Activated CD4-positive, alpha-beta T cell treated with anti-CD3 and anti-CD28 coated beads for 1 hour (primary cell): ENCODE results near the gene RLIM.
"Not testable (repeated sequence)": the region's sequence is repeated elsewhere in the genome, so short reads cannot be mapped to it uniquely, and the experiment has no call there.

Experiments used
- DNase-seq: peaks from one replicate; pipeline ENCODE4 v3.0.0-alpha.2; 2020

The RLIM gene, protein sequence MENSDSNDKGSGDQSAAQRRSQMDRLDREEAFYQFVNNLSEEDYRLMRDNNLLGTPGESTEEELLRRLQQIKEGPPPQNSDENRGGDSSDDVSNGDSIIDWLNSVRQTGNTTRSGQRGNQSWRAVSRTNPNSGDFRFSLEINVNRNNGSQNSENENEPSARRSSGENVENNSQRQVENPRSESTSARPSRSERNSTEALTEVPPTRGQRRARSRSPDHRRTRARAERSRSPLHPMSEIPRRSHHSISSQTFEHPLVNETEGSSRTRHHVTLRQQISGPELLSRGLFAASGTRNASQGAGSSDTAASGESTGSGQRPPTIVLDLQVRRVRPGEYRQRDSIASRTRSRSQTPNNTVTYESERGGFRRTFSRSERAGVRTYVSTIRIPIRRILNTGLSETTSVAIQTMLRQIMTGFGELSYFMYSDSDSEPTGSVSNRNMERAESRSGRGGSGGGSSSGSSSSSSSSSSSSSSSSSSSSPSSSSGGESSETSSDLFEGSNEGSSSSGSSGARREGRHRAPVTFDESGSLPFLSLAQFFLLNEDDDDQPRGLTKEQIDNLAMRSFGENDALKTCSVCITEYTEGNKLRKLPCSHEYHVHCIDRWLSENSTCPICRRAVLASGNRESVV

DNA sequence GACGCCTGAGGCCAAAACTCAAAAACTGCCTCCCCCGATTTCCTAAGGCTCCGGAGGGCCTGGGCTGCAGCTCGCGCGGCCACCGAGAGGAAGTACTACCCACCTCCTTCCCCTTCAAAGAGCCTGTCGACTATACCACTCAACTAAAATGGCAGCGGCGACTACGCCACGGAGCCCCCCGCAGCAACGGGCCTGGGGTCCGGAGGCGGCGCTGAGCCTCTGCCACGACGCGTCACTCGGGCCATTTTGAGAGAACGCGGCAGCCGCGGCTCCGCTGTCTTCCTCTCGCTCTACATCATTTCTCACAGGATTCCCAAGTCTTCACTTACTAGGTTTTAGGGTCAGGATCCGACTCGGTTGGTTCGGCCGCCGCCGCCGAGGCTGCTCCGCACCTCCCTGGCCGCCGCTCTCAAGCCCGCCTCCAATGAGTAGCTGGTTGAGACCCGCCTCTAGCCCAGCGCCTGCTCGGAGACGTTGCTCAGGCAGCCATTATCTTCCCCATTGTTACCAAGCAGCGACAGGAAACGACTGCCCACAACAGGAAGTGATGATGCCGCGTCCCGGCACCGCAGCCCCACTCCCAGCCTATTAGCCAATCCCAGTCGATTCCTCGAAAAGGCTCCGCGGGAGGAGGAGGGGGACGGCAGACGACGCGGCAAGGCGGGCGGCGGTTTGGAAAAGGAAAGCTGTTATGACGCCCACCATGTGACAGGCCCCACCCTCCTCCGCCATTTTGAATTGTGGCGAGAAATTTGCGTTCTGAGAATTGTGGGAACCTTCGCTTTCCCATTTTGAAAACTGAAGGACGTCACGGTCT lies at the start of gene RLIM:
TSS of gene RLIM (minus strand) at position 532 of the 817 bp plus-strand sequence. CDS start 18,647 bp downstream, outside the sequence.
- DNase-seq = peak; percentile 87

DNA sequence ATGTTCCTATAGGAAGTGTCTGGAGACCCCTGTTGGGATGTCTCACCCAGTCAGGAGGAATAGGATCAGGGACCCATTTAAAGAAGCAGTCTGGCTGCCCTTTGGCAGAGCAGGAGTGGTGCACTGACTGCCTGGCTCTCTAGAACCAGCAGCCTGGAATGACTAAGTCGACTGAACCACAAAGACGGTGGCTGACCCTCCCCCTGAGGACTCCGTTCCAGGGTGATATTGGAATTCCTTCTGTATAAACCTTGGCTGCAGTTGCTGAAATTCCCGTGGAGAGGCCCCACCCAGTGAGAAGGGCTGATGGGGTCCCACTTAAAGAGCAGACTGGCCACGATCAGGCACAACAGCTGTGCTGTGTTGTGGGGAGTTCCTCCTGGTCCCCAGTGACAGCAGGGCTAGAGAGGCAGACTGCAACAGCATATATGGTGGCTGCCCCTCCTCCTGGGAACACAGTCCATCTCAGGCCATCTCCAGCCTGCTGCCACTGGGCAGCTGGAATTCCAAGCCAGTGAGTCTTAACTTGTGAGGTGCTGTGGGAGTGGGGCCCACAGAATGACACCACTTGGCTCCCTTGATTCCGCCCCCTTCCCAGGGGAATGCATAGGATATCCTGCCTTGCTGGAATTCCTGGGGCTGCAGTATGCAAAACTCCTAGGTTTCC lies 41.8 kb upstream of the RLIM start:
- DNase-seq = no peak

DNA sequence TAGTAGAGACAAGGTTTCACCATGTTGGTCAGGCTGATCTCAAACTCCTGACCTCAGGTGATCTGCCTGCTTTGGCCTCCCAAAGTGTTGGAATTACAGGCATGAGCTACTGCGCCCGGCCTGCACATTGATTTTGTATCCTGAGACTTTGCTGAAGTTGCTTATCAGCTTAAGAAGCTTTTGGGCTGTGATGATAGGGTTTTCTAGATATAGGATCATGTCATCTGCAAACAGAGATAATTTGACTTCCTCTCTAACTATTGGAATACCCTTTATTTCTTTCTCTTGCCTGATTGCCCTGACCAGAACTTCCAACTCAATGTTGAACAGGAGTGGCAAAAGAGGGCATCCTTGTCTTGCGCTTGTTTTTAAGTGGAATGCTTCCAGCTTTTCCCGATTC lies 40.5 kb upstream of the RLIM start:
- DNase-seq = not testable (repeated sequence)

DNA sequence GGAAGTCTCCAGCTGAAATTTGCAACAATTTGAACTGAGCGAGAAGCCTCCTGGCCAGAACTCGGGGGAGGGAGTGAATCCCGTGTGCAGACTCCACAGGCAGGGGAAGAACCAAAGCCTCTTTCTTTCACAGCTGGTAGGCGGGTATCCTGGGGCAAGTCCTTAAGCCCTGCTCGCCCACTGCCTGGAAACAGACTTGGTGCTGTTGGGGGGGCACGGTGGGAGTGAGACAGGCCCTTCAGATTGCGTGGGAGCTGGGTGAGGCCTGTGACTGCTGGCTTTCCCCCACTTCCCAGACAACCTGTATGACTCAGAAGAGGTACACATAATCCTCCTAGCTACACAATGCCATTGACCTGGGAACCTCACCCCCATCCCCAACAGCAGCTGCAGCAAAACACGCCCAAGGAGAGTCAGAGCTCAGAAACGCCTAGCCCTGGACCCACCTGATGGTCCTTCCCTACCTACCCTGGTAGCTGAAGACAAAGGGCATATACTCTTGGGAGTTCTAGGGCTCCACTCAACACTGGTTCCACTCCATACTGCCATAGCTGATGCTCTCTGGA lies 22.4 kb upstream of the RLIM start:
- no peak for DNase-seq

DNA sequence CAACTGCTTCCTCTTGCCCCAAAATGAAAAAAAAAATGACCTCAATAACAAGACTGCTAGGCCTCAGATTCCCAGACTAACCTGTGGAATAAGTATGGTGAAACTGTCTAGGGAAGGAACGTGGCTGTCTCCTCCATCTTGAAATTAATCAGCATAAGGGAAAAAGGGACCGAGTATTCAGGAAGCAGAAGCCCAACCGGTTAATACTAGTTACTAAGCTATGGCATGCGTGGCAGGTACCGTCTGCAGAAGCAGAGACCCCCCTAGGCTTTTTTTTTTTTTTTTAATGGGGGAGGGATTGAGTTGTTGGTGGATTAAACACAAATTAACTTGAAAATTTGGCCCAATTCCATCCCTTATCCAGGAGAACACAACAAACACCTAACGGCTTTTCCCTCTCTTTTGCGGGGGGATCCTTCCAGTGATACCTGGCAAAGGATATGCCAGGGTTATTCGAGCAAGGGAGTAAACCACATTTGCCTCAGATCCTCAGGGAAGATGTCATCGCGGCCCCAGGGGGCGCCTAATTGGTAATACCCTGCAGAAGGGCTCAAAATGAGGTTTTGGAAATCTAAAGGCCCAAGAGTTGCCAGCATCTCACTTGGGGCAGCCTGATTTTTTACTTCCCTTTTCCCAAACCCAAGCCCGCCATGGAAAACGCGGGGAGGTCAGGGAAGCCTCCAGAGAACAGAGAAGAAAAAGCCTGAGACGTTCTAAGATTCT lies 893 bp downstream of the RLIM start:
- DNase-seq = no peak

DNA sequence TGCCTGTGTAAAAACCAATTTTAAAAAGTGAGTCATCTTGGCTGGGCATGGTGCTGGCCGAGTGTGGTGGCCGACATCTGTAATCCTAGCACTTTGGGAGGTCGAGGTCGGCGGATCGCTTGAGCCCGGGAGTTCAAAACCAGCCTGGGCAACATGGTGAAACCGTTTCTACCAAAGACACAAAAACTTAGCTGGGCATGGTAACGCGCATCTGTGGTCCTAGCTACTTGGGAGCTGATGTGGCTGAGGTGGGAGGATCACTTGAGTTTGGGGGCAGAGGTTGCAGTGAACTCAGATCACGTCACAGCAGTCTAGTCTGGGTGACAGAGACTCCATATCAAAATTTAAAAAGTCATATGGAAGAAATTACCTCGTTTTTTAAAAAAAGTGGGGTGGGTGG lies 7.6 kb downstream of the RLIM start:
- no peak for DNase-seq

DNA sequence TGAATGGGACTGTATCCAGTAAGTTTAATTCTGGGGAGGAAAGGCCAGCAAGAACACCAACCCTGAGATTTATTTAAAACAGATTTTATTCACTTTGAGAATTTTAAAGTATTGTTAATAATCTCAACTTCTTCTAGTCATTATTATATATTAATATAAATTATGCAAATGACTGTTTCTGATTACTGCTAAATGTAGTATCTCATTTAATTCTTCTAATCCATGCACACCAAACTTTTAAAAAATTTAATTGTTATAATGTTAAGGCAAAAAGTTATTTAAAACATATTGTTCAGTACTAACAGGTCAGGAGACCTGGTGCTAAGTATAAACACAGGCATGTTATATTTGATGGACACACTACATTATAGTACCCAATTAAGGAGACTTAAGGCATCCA lies 8.1 kb downstream of the RLIM start:
- no peak for DNase-seq

DNA sequence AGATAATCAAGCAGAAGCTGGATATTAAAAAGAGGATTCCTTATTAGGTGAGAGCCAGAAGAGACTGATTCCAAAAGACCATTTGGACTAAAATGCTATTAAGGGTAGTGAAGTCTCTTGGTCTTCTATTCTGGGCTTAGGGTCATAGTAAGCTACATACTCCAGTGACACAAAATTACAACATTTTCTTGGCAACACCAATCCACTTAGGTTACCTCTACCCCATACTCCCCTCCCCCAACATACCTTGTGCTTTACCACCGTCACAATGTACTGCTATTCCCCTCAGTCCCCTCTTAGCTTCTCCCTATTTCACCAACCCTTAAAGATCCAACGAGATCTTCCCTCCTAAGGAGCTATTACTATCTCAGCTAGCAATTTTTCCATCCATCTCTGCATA lies 11.4 kb downstream of the RLIM start:
- DNase-seq = no peak

DNA sequence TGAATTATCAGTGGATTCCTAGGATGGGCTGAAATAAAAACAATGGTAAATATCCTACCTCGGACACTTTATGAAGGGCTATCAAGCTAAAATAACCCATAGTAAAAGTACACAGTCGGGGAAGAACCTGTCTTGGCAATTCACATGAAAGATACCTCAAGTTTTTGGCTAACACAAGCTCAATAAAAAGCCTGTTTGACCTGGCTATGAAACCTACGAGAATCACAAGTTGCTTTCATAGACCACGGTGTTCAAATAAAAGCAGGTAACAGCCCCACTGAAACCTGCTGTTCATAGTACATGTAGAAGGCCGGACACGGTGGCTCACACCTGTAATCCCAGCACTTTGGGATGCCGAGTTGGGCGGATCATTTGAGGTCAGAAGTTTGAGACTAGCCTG lies 12.3 kb downstream of the RLIM start:
- no peak for DNase-seq

DNA sequence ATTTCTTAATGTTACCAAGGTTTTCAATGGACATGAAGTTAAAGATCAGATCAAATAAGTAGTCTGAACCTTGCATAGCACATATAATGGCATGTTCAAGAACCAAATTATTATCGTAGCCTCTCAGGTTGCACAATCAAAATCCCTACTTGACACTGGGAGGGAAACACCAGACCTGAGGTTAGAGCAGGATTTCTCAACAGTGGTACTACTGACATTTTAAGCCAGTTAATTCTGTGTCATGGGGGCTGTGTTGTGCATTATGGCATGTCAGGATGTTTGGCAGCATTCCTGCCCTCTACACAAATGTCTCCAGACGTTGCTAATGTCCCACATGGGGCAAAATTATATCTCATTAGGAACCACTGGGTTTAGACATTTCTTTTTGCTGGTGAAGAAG lies 20.8 kb downstream of the RLIM start:
- no peak for DNase-seq

DNA sequence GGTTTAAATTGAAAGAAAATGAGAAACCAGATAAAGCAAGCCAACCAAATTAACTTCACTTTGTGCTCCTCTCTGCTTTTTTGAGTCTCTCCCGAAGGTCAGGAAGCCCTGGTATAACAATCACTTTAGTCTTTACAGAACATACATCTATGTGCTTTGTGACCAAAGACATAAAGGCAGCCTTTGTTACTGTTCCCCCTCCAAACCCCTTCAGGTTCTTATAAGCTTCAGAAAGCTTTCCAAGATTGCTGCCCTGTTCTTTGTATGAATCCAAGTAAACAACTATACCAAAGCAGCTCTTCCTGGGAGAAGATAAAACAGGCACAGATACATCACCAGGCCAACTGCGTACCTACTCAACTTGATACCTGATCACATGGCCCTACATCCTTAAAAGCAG lies 28.7 kb downstream of the RLIM start:
- DNase-seq = no peak

DNA sequence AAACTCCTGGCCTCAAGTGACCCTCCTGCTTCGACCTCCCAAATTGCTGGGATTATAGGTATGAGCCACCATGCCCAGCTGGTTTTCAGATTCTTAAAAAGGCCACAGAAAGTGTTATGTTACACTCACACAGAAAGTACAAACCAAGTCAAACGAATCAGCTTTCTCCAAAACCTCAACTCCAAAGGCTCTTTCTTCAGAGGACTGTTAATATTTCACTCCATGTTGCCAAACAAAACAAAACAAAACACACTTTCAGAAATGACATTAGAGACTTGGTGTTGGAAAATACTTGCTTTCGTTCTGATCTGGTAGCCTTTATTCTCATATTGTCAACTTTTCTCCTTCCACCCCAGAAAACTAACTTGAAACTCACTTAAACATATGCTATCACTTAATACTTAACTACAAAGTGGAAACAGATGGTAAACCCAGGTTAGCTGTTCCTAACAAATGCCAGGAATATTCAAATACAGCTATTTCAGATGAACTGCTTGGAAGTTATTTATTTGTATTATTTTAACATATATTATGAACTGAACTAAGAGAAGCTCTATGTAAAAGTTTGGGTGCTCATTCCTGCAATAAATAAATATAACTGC lies 34.7 kb downstream of the RLIM start:
- no peak for DNase-seq

DNA sequence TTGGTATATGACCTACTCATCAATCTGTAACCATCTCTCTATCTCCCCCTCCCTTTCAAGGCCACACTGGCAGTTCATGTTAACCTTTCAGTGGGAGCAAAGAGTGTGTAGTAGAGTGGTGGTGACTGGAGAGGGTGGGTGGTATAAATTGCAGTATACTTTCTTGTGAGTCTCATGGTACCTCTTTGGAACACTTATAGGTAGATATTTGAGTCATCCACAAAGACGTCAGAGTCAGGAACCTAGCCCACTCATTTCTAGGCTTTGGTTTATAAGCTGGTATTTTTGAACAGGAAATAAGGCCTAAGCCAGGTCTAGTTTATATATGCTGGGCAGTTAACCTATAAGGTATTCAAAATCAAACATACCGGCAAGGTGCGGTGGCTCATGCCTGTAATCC lies 36.3 kb downstream of the RLIM start:
- DNase-seq = no peak

DNA sequence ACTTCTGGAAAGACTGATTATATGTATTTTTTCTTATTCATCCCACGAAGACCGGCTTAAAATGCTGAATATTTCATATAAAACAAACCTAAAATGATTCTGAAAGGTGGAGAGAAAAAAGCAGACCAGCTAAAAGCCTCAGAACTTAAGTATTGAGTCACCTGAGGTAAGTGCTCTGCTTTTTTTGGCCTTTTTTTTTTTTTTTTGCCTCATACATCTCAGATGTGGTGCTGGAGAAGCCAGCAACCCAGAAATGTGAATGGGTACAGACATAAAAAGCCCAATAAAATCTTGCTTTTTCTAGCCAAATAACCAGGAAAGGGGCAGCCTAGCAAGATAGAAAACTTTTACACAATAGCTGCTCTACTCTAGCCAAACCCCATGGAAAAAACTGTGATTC lies 57.0 kb downstream of the RLIM start:
- DNase-seq = no peak

DNA sequence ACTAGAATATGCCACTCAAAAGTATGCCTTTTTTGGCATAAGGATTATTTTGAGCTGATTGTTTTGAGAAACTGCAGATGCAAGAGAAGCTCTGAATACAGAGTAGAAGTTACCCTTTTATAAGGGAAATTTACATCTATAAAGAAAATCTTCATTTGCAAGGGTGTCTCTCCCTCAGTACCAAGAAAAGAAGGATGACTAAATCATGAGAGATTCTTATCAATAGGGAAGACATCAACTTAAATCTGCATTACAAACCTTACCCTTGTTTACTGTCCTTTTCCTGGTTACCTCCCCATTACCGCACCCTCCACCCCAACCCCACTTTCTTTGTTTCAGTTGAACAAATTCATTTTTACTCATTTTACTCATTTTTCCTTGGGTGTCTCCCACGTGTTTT lies 62.5 kb downstream of the RLIM start:
- DNase-seq = no peak

DNA sequence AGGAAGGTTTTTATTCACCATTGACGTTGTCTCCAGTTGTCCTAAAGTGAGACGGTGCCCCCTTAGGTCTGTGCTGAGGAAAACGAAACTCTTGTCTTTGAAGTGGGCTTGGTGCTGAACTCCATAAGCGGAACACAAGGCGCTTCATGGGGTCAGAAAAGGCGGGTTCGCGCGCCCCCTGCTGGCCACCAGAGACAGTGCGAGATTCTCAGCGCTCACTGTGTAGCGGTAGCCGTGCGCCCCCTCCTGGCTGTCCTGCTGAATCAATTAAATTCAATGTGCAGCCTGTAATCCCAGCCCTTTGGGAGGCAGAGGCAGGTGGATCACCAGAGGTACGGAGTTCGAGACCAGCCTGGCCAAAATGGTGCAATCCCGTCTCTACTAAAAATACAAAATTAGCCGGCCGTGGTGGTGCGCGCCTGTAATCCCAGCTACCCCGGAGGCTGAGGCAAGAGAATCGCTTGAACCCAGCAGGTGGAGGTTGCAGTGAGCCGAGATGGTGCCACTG lies 64.1 kb downstream of the RLIM start:
- DNase-seq = peak; percentile 75

DNA sequence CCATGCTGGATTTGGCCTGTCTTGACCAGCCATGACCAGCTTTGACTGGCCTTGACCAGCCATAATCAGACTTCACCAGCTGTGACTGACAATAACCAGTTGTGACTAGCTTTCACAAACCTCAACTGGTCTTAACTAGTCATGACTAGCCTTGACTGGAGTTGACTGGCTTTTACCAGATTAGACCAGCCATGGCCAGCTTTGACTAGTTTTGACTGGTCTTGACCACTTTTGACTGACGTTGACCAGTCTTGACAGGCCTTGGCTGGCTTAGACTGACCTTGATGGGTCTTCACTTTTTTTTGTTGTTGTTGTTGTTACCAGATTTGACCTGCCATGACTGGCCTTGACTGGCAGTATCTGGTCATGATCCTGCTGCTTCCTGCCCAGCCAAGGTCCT lies 67.4 kb downstream of the RLIM start:
- no peak for DNase-seq

DNA sequence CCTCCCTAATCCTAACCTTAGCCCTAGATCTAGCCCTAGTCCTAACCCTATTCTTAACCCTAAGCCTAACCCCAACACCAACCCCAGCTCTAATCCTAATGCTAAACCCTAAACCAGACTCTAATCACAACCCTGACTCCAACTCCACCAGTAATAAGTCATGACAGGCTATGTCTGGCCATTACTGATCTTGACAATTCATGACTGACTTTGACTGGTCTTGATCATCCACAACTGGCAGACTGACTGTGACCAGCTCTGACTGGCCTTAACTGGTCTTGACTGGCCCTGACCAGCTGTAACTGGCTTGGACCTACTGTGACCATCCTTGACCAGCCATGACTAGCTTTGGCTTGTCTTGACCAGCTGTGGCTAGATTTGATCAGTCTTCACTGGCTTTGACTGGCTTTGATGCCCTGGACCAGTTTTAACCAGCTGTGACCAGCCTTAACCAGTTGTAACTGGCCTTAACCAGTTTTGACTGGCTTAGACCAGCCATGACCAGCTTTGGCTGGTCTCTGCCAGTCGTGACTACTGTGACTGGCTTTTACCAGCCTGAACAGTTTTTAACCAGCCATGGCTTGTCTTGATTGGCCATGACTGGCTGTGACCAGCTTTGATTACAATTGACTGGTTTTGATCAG lies 68.4 kb downstream of the RLIM start:
- no peak for DNase-seq

DNA sequence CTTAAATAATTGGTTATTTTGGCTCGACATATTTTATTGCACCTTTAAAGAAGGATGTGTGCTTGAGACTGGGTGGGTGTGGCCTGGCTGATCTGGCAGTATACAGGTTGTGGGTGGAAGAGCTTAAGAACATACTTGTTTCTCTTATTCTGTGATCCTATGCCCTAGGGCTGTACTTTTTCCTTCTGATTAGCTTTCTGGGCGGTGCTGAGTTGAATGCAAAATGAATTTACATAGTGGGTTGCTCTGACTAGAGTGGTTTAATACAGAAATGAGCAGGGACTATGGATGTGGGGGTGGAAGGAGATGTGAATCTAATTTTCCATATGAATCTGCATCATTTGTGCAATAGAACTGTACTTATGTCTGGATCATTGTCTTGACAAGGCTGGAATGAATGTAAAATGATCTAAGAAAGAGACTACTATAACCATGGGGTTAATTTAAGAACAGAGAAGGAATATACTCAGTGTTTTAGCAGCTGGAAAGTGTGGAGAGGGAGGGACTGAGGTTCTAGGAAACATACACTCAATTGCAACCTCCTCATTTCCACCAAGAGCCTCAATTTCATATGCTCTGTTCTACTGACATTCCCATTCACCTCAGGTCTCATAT lies 73.7 kb downstream of the RLIM start:
- no peak for DNase-seq

DNA sequence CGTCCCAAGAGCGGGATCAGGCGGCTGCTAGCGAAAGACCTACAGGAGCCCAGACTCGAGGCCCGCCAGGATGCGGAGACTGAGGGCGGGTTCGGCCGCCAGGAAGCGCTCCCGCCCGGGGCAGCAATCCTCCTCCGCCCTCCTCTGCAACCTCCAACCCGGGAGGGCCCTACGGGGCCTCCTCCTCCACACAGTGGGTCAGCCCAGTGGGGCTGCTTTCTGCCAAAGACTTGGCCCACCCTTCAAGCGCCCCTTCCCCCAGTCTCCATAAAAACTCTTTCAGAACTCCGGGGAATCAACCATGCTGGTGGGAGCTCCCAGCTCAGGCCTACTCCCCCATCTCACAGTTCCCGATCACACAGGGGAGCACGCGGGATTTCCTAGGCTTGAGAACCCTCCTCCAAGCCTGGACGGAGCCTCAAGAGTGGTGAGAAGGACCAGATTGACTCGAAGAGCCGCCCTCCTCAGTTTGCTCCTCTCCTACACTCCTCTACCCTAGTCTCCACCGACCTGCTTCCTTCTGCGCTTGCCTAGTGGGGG lies 77.5 kb downstream of the RLIM start:
- no peak for DNase-seq
